Endothelial cell of umbilical vein (primary cell): ENCODE results near the gene ARPC2.

Experiments used
- CTCF ChIP-seq, 2 donors: IDR thresholded peaks; 1 replicate in 1 of 2; 2 replicates in 1 of 2; pipeline ENCODE4 v1.5.1; 2011; ENCODE audit warnings: low read length in 2 of 2, mild to moderate bottlenecking in 2 of 2, moderate library complexity in 2 of 2, control low read depth in 1 of 2, inconsistent platforms in 1 of 2, low read depth in 1 of 2; ENCODE audit not compliant: insufficient read depth in 1 of 2; ENCODE audit errors: extremely low read depth in 1 of 2
- EZH2 ChIP-seq: IDR thresholded peaks from 2 replicates; pipeline ENCODE4 v1.6.1; 2012; ENCODE audit warnings: borderline replicate concordance, low read depth, mild to moderate bottlenecking, moderate library complexity, low read length, inconsistent platforms; ENCODE audit not compliant: severe bottlenecking
- FOS ChIP-seq: IDR thresholded peaks from 2 replicates; pipeline ENCODE4 v1.6.1; 2011; ENCODE audit warnings: mild to moderate bottlenecking, low read length, moderate library complexity, borderline replicate concordance; ENCODE audit not compliant: insufficient read depth
- GATA2 ChIP-seq: IDR thresholded peaks from 2 replicates; pipeline ENCODE4 v1.7.0; 2011; ENCODE audit warnings: low read depth, mild to moderate bottlenecking, moderate library complexity, mixed read lengths, low read length; ENCODE audit not compliant: insufficient read length, insufficient read depth
- MAX ChIP-seq: IDR thresholded peaks from 2 replicates; pipeline ENCODE4 v1.6.1; 2011; ENCODE audit not compliant: insufficient read depth, insufficient read length
- POLR2A ChIP-seq: IDR thresholded peaks from 2 replicates; pipeline ENCODE4 v1.6.1; 2012; ENCODE audit warnings: low read depth, mild to moderate bottlenecking, control low read depth, low read length
- POLR2AphosphoS5 ChIP-seq: IDR thresholded peaks from 2 replicates; pipeline ENCODE4 v1.6.1; 2012; ENCODE audit warnings: low read depth, mild to moderate bottlenecking, control low read depth, low read length, moderate library complexity; ENCODE audit not compliant: insufficient read depth

- TF ChIP-seq CTCF (IDR thresholded peaks at IDR 0.05; ENCODE audit: extremely low read depth in 1 of 2, insufficient read depth in 1 of 2, low read depth in 1 of 2, low read length in 2 of 2) (no peak), EZH2 (no peak), POLR2A (no peak), FOS (no peak), POLR2AphosphoS5 (no peak), MAX (no peak), GATA2 (no peak)
These were observed 63.4 kb downstream of the ARPC2 start for GRCh38 chr2:218280260-218280870.
